Testis (tissue), 3 donors: ENCODE data around the gene SLC22A16. TPM values are rescaled to one million over a fixed set of nuclear protein-coding genes. Genes with fewer than 3 reads are reported as not detected.

Source experiments
- DNase-seq: peaks from one replicate; pipeline ENCODE4 v3.0.0-alpha.2; 2019
- H3K27ac ChIP-seq, 2 donors: fragments of 200-600 bp; sonication (generic); one replicate each; pipeline ENCODE4 v1.5.1; 2019
- H3K27me3 ChIP-seq: fragments of 200-600 bp; sonication (generic); one replicate; pipeline ENCODE4 v1.5.1; 2019
- H3K36me3 ChIP-seq: fragments of 200-600 bp; sonication (generic); one replicate; pipeline ENCODE4 v1.5.1; 2017; ENCODE audit warnings: low read depth; ENCODE audit errors: missing control alignments
- H3K4me1 ChIP-seq: fragments of 200-600 bp; sonication (generic); one replicate; pipeline ENCODE4 v1.5.1; 2019
- H3K4me3 ChIP-seq, 2 donors: fragments of 200-600 bp; sonication (generic); one replicate each; pipeline ENCODE4 v1.5.1; 2017 to 2019
- H3K9me3 ChIP-seq: fragments of 200-600 bp; sonication (generic); one replicate; pipeline ENCODE4 v1.5.1; 2017
- POLR2A ChIP-seq: fragments of 450-650 bp; IDR thresholded peaks from one replicate; pipeline ENCODE4 v1.6.1; 2017; ENCODE audit warnings: antibody characterized with exemption, mild to moderate bottlenecking, moderate library complexity
- WGBS, 2 donors: methylation state at CpG; one replicate each; pipeline ENCODE4 v1.1.5; 2018; 5-methylcytosine and 5-hydroxymethylcytosine counted together
- intact Hi-C: fragments of 100-400 bp; cut with DNase I; formaldehyde crosslinking; loops from one replicate; pipeline ENCODE4 v1.15.1; 2023; ENCODE audit warnings: low total_unique reads
- polyA plus RNA-seq: library from polyadenylated mRNA; stranded (reverse); fragments of 350-450 nt; fragmentation: Illumina TruSeq; extraction: RNeasy Lipid Tissue Mini Kit (QIAGEN cat#74804); gene quantifications from one replicate; pipeline ENCODE4 v1.2.3, GENCODE V29; 2014; ENCODE audit warnings: low read depth, low replicate concordance; ENCODE audit not compliant: insufficient read depth
- total RNA-seq, 2 donors: library from RNA; depleted of rRNA; stranded (reverse); fragments of >200 nt; gene quantifications; one replicate each; pipeline ENCODE4 v1.2.3, GENCODE V29; 2016
- TF ChIP-seq, protein P1 (sequence below), 3 experiments: fragments of 450-650 bp in 2 of 3; fragments of 200-600 bp in 1 of 3; sonication (generic) in 1 of 3; IDR thresholded peaks; one replicate each; pipeline ENCODE4 v1.5.1; 2016 to 2019; ENCODE audit warnings: antibody characterized with exemption in 3 of 3, mild to moderate bottlenecking in 2 of 3, moderate library complexity in 1 of 3

SLC22A16 gene
- total and polyA plus RNA-seq, 3 donors from 2014 or later = 17.2 to 49.5 (median 25.0) TPM

DNA sequence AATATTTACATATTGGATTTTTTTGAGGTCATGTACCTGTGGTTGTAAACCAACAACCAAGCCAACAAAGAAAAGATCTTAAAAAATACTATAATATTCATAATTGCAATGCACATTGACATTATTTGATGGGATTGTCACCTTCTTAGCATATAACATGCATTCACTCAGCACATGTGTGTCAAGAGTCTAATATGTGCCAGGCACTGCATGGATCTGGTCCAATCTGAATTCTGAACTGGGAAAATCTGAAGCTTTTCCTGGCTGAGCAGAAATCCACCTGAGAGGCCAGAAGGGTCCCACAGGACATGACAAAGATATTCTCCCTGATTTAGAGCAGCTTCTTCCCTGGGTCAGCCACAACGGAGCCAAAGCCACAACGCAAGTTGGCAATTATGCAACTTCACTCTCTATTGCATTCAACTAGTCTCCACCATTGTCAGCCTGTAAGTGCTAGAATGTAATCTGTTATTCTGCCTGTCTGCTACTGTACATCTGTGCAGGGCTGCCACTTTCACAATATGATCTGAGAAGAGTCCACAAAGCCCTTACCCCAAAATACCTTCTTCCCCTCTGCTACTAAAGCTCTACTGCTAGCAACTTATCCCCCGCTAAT, 44.0 kb downstream of the SLC22A16 start:
- intact Hi-C loops = no loop called here
- H3K27me3 ChIP-seq = no peaks in the 10 kb centered on the region
- H3K9me3 ChIP-seq = no peaks in the 10 kb centered on the region
- H3K4me3 ChIP-seq = no peak overlapping the region
- TF ChIP-seq, protein P1, sequence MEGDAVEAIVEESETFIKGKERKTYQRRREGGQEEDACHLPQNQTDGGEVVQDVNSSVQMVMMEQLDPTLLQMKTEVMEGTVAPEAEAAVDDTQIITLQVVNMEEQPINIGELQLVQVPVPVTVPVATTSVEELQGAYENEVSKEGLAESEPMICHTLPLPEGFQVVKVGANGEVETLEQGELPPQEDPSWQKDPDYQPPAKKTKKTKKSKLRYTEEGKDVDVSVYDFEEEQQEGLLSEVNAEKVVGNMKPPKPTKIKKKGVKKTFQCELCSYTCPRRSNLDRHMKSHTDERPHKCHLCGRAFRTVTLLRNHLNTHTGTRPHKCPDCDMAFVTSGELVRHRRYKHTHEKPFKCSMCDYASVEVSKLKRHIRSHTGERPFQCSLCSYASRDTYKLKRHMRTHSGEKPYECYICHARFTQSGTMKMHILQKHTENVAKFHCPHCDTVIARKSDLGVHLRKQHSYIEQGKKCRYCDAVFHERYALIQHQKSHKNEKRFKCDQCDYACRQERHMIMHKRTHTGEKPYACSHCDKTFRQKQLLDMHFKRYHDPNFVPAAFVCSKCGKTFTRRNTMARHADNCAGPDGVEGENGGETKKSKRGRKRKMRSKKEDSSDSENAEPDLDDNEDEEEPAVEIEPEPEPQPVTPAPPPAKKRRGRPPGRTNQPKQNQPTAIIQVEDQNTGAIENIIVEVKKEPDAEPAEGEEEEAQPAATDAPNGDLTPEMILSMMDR (IDR thresholded peaks at IDR 0.05) = no peak
- TF ChIP-seq POLR2A = no peak
- WGBS, 2 donors = 80 to 86% methylated on average over 3 of the region's 3 CpGs
- no peaks in the 10 kb centered on the region for H3K4me1 ChIP-seq
- H3K27ac ChIP-seq = no peak overlapping the region
- DNase-seq = no peak
- no peaks in the 10 kb centered on the region for H3K36me3 ChIP-seq

DNA sequence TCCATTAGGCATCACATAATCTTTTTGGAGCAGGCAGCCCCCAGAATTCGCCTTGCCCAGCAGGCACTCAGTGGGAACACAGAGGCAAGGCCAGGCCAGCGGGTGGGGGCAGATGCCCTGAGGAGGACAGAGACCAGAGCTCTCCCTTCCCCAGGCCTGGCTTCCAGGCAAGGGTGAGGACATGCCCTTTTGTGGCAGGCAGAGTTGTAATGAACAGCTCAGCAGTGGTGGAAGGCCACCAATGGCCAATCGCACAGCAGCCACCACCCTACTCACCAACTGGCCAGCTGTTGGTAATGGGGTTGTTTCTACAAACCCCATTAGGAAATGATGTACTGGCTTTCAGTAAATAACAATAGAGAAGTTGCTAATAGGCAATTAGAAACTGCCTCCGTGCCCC, 45.7 kb downstream of the SLC22A16 start:
- intact Hi-C loops = no loop called here
- TF ChIP-seq, protein P1 (IDR thresholded peaks at IDR 0.05) = no peak
- no peak for TF ChIP-seq POLR2A
- WGBS, 2 donors = 89 to 92% methylated on average over 4 of the region's 4 CpGs
- Histone ChIP-seq H3K36me3 (no peaks in the 10 kb centered on the region), H3K27me3 (no peaks in the 10 kb centered on the region), H3K9me3 (no peaks in the 10 kb centered on the region), H3K4me3 (no peak overlapping the region), H3K27ac (no peak overlapping the region), H3K4me1 (no peaks in the 10 kb centered on the region)
- no peak for DNase-seq

DNA sequence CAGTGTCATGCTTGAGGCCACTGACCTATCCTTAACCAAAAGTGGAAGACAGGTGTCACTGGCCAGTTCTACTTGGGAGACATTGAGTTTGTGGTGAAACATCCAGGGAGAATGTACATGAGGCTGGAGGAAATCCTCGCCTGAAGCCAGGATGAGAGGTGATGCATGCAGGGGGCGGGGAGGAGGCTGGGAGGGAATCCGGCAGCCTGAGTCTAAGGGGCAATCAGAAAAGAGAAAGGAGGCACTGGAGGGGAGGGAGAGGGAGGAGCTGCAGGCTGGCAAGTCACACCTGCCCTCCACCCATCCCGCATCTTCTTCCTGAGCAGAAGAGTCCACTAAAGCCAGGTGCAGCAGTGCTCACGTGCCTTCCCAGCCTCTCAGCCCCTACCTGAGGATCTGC, 46.2 kb downstream of the SLC22A16 start:
- H3K36me3 ChIP-seq = no peaks in the 10 kb centered on the region
- no peaks in the 10 kb centered on the region for H3K9me3 ChIP-seq
- H3K27me3 ChIP-seq = no peaks in the 10 kb centered on the region
- TF ChIP-seq POLR2A = no peak
- TF ChIP-seq, protein P1 (IDR thresholded peaks at IDR 0.05) = no peak
- H3K27ac ChIP-seq = no peak overlapping the region
- 68 to 75% methylated on average over 5 of the region's 5 CpGs for WGBS, 2 donors
- H3K4me1 ChIP-seq = no peaks in the 10 kb centered on the region
- no peak for DNase-seq
- intact Hi-C loops = no loop called here
- H3K4me3 ChIP-seq = no peak overlapping the region

DNA sequence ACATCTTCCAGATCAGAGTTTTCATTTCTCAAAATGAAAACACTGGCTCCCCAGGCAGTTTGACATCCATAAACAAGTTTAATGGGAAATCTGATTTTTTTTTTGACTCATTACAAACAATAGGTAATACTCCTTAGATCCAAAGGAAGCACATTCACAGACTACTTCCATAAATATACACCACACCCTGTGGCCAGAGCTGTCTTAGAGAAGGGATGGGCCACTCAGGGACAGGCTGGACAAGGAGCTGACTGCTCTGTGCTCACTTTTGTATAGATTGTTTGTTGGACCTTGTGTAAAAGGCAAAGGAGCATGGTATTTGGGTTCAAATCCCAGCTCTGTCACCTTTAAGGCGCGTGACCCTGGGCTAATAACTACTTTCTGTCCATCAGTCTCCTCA, 48.3 kb downstream of the SLC22A16 start:
- DNase-seq = no peak
- H3K36me3 ChIP-seq = no peaks in the 10 kb centered on the region
- no peaks in the 10 kb centered on the region for H3K4me1 ChIP-seq
- no peaks in the 10 kb centered on the region for H3K9me3 ChIP-seq
- H3K27me3 ChIP-seq = no peaks in the 10 kb centered on the region
- intact Hi-C loops = no loop called here
- H3K27ac ChIP-seq = no peak overlapping the region
- H3K4me3 ChIP-seq = no peak overlapping the region
- TF ChIP-seq, protein P1 (IDR thresholded peaks at IDR 0.05) = no peak
- no peak for TF ChIP-seq POLR2A
- 99 to 100% methylated on average over 2 of the region's 2 CpGs for WGBS, 2 donors

DNA sequence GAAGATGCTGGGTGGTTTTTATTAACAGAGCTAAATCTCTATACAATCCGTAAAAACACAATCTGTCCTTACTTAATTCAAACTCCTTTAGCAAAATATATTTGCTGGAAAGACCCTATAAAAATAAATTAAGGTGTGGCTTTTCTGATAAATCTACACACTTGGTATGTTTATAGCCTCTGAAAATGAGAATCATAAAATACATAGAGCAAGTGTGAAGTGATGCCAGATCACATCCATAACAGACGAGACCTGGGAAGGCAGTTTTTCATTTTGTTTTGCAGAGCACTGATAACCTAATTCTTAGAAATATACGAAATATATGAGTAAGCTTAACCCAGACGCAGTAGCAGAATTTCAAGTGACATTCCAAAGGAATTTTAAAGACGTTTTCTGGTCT, 50.6 kb downstream of the SLC22A16 start:
- H3K4me3 ChIP-seq = no peak overlapping the region
- H3K27ac ChIP-seq = no peak overlapping the region
- TF ChIP-seq POLR2A = no peak
- TF ChIP-seq, protein P1 (IDR thresholded peaks at IDR 0.05) = no peak
- intact Hi-C loops = no loop called here
- H3K36me3 ChIP-seq = no peaks in the 10 kb centered on the region
- 48 to 53% methylated on average over 5 of the region's 5 CpGs for WGBS, 2 donors
- no peaks in the 10 kb centered on the region for H3K4me1 ChIP-seq
- no peak for DNase-seq
- no peaks in the 10 kb centered on the region for H3K9me3 ChIP-seq
- no peaks in the 10 kb centered on the region for H3K27me3 ChIP-seq
